ENCODE data around the gene TNFAIP1.
"Not testable (repeated sequence)": the region's sequence is repeated elsewhere in the genome, so short reads cannot be mapped to it uniquely, and the experiment has no call there.

The TNFAIP1 gene

GRCh38 chr17:28325211-28325610 lies 10.3 kb upstream of the TNFAIP1 start:
- DNase-seq (ENCODE audit: low read depth), result no peak

DNA sequence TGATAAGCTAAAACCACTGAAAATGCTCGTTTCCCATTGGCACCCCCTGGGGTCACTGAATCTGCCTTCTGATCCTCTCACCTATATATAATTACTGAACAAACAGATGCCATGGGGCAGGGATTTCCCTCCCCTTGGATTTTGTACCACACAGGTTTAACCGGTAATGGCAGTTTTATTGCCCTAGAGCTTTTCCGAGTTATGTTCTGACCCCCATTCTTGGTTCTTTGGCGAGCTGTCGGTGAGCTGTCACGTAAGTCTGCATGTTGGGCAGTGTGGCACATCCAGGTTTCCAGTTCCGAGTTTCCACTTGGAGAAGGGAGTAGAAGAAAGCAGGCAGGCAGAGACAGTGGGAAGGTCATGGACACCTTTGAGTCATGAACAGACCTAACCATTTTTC lies 9.4 kb upstream of the TNFAIP1 start:
- DNase-seq (ENCODE audit: low read depth), result no peak

GRCh38 chr17:28327031-28327607 lies 8.4 kb upstream of the TNFAIP1 start:
- peak; percentile 17 for DNase-seq (ENCODE audit: low read depth)

GRCh38 chr17:28327709-28328108 lies 7.9 kb upstream of the TNFAIP1 start:
- peak; percentile 34 for DNase-seq (ENCODE audit: low read depth)

- DNase-seq (ENCODE audit: low read depth), result no peak
Measured at GRCh38 chr17:28328325-28328724, 7.2 kb upstream of the TNFAIP1 start.

GRCh38 chr17:28330671-28331070 lies 4.9 kb upstream of the TNFAIP1 start:
- no peak for DNase-seq (ENCODE audit: low read depth)

GRCh38 chr17:28331891-28332420 lies 3.6 kb upstream of the TNFAIP1 start:
- DNase-seq (ENCODE audit: low read depth), result no peak

DNA sequence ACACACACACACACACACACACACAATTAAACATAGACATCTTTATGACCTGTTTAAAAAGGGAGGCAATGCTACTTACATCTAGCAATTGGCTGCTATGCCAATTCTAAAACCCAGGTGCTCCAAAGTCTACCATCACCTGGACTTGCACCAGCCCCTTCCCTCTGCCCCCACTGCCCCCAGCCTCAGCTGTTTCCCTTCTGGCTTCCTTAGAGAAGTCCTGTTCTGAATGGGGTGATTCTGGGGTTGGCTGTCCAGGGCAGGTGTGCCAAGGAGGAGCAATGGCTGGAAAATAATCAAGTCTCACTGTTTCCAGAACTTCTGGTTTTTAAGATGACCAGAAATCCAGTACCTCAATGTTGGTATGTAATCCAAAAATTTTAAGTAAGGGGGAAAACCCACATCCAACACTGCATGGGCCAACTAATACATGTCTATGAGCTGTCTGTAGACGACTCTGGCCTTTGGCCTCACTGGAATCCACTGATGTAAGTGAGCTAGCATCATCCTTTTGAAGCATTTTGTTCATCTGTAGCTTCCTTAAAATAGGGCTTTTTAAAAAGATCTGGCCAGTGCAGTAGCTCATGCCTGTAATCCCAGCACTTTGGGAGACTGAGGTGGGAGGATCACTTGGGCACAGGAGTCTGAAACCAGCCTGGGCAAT lies 2.3 kb upstream of the TNFAIP1 start:
- no peak for DNase-seq (ENCODE audit: low read depth)

DNA sequence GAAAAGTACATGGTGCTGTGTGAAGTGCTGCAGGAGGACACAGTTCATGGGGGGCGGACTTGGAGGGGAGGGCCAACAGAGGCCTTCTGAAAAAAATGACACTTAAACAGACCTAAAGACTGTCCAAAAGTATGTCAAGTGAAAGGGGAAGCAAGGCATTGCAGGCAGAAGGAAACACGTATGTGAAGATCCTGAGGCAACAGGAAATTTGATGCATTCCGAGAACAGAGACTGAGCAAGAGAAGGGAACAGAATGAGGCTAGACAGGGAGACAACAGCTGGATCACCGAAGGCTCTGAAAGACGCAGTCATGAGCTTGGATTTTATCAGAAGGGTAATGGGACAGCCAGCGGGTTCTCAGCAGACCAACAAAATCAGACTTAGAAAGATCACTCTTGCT lies 1.4 kb upstream of the TNFAIP1 start:
- no peak for DNase-seq (ENCODE audit: low read depth)

DNA sequence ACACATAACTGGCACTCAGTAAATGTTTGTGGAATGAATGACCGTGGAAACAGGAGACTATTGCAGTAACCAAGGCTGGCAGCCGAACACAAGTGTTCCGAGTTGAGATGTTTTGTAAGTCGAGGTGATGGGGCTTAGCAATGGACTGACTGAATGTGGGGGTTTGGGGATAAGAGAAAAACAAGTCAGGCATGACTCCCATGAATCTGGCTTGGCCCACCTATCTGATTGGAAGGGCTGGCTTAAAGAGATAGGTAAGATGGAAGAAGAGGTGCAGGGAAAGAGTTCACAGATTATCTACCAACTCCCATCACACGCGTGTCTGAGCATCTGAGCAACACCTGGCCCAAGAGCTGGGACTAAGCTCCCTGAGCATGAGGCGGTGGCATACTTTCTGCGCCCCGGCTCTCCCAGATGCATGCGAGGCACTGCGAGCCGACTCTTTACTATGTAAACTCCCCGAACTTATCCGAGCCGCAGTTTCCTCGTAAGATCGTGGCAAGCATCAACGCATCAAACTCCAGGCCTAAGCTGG lies 828 bp upstream of the TNFAIP1 start:
- DNase-seq (ENCODE audit: low read depth), result peak; percentile 71

DNA sequence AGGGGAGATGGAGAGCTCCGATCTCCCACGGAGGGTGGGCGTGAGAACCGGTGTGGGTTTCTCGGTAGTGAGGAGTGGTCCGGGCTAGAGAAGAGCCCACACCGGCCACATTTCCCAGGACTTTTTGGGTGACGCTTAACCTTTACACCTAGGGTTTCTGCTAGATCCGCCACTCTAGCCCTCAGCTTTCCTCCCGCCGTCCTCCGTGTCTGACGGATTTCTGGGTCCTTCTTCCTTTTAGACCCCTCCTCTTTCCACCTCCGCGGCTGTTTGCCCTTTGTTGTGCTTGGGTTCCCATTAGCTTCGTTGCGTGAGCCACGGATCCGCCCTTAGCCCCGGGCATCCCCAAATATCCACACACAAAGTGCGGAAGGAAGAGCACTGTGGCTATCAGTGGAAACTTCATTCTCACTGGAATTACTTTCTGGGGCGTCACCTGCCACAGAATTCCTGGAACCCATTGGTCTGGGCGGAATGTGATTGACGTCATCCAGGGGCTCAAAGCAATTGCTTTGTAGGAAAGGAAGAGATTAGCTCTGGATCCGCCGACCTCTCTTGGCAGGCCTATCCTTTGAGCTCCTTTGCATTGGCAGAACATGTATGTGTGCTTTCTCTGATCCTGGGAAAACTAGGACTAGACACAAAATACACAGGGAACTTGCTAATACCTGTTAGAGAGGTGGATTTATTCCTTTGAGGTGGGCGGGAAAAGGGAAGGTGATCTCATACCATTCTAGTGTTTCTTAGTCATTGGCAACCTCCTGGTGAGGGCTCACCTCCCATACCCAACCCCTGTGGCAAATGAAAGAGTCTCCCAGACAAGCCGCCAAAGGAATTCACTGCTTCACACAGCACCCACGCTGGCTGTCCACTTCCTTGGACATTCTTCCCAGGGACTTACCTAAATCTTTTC lies 654 bp downstream of the TNFAIP1 start:
- peak; percentile 95 for DNase-seq (ENCODE audit: low read depth)

- DNase-seq (ENCODE audit: low read depth), result peak; percentile 60
Measured at GRCh38 chr17:28338056-28338768, 2.7 kb downstream of the TNFAIP1 start.

- not testable (repeated sequence) for DNase-seq (ENCODE audit: low read depth)
Measured at GRCh38 chr17:28338769-28339212, 3.2 kb downstream of the TNFAIP1 start.

DNA sequence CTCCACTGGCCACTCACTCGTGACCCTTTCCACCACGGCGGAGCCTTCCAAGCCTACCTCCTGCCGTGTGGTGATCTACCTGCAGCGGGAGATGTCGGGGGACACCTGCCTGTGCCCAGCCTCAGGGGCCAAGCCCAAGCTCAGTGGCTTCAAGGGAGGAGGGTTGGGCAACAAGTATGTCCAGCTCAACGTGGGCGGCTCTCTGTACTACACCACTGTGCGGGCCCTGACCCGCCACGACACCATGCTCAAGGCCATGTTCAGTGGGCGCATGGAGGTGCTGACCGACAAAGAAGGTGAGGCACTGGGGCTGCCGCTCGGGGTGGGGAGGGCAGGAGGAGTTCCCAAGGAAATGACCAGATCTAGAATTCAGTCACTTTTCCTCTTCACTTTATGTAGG lies 3.9 kb downstream of the TNFAIP1 start:
- DNase-seq (ENCODE audit: low read depth), result no peak

- DNase-seq (ENCODE audit: low read depth), result no peak
Measured at GRCh38 chr17:28340374-28340773, 4.8 kb downstream of the TNFAIP1 start.

DNA sequence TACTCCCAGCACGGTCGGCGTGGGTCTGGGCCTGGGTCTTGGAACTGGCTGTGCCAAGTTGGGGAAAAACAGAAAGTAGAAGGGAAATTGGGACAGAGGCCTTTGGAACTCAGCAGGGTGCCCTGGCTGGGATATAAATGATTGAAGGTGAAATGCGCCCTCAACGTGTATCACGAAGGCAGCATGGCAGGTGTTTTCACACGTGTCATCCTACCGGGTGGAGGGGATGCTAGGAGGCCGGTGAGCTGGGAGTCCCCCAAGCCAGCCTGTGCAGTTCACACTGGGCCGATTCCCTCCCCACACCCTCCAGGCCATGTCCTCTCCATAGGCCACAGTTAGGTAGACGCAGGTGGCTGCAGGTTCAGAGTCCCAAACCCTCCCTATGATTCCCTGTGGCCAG lies 6.0 kb downstream of the TNFAIP1 start:
- no peak for DNase-seq (ENCODE audit: low read depth)

DNA sequence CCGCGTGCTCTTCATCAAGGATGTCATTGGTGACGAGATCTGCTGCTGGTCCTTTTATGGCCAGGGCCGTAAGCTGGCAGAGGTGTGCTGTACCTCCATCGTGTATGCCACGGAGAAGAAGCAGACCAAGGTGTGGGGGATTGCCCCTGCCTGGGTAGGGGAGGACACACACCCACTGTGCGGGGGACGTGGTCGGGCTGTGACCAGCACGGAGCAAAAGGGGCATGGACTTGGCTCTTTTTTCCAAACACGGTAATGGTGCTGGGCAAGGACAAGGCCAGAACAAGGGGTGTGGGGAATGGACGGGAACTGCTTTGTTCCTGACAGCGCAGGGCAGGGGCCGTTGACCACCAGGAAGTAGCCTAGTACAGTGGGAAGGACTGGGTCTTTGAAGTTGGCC lies 6.8 kb downstream of the TNFAIP1 start:
- no peak for DNase-seq (ENCODE audit: low read depth)

- DNase-seq (ENCODE audit: low read depth), result no peak
Measured at GRCh38 chr17:28343491-28343932, 8.0 kb downstream of the TNFAIP1 start.

- DNase-seq (ENCODE audit: low read depth), result no peak
Measured at GRCh38 chr17:28344011-28344410, 8.4 kb downstream of the TNFAIP1 start.

DNA sequence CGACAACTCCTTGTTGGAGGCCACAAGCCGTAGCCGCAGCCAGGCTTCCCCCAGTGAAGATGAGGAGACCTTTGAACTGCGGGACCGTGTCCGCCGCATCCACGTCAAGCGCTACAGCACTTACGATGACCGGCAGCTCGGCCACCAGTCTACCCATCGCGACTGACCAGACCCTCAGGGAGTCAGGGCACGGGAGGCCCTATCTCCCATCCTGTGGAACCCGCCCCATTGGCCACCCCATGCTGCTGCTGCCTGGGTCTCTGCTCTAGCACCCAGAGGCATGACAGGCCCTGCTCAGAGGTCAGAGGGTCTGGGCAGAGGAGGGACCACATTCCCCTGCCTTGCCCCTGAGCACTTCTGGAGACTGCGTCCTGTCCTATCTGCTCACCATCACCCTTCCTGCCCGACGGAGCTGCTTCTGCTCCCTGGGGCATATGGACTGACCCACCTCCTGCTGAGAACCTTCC lies 8.9 kb downstream of the TNFAIP1 start:
- no peak for DNase-seq (ENCODE audit: low read depth)

DNA sequence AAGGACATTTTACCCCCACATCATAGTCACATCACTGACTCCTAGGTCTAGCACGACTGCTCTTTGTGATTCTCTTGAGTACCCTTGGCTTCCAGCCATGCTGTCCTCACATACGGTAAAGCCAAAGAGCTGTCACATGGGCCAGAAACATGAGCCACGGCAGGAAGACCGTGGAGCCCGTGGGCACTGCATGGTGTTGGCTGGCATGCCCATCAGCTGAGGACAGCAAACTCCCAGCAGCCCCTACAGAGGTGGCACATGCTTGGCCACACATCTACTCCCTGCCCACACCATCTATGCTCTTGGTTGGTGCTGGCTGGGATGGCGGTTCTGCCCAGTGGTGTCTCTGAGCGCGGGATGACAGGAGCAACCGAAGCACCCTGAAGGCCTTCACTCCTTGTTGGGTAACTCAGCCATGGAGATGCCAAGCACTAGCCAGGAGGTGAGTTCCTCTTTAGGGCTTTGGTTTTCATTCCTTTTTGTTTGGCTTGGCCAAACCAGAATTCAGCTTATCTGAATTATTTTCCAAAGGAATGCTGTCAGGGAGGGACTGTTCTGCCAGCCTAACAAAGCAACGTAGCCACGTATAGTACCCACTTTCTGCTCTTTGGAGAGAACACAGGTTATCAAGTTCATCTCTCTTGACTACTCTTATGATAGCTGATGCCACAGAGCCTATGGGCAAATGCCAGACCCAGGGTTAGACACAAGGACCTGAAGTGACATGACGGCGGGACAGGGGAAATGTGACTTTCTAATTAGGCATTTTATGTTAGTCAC lies 10.0 kb downstream of the TNFAIP1 start:
- DNase-seq (ENCODE audit: low read depth), result peak; percentile 37

Measured in amniotic epithelial cell (primary cell).